HepG2 (cell line): ENCODE measurements around the gene IGF2BP3. TPM values are rescaled to one million over a fixed set of nuclear protein-coding genes. Genes with fewer than 3 reads are reported as not detected.

Source experiments
- CENPX ChIP-seq: sonication (generic); formaldehyde crosslinking; IDR thresholded peaks from 2 replicates; pipeline ENCODE4 v1.9.0; 2021; ENCODE audit warnings: mild to moderate bottlenecking, missing genetic modification reagents, moderate library complexity
- DBP ChIP-seq: sonication (generic); formaldehyde crosslinking; IDR thresholded peaks from 2 replicates; pipeline ENCODE4 v1.4.0; 2020; ENCODE audit warnings: missing genetic modification reagents; ENCODE audit errors: not compliant biosample characterization
- EZH2 ChIP-seq: conservative IDR thresholded peaks from 2 replicates; pipeline ENCODE4 v1.6.1; 2012; ENCODE audit warnings: mild to moderate bottlenecking, low read depth, low read length, moderate library complexity
- FLYWCH1 ChIP-seq: sonication (generic); formaldehyde crosslinking; IDR thresholded peaks from 2 replicates; pipeline ENCODE4 v1.8.1; 2023; ENCODE audit warnings: mild to moderate bottlenecking, missing genetic modification reagents
- FOSL2 ChIP-seq: sonication (generic); formaldehyde crosslinking; IDR thresholded peaks from 2 replicates; pipeline ENCODE4 v1.4.0; 2020; ENCODE audit warnings: missing genetic modification reagents
- FOXP4 ChIP-seq: sonication (generic); formaldehyde crosslinking; IDR thresholded peaks from 2 replicates; pipeline ENCODE4 v1.4.0; 2020; ENCODE audit warnings: missing genetic modification reagents
- HINFP ChIP-seq: sonication (generic); formaldehyde crosslinking; IDR thresholded peaks from 2 replicates; pipeline ENCODE4 v1.4.0; 2020; ENCODE audit warnings: low read depth, mild to moderate bottlenecking, missing genetic modification reagents
- IKZF5 ChIP-seq: IDR thresholded peaks from 2 replicates; pipeline ENCODE4 v1.6.1; 2018; ENCODE audit warnings: missing genetic modification reagents, mild to moderate bottlenecking, missing compliant biosample characterization
- ISL2 ChIP-seq: sonication (generic); formaldehyde crosslinking; IDR thresholded peaks from 2 replicates; pipeline ENCODE4 v1.5.0; 2020; ENCODE audit warnings: missing genetic modification reagents
- MATR3 ChIP-seq: sonication (generic); formaldehyde crosslinking; IDR thresholded peaks from 2 replicates; pipeline ENCODE4 v1.4.0; 2020; ENCODE audit warnings: missing genetic modification reagents
- NFE2L2 ChIP-seq: fragments of 150-350 bp; IDR thresholded peaks from 2 replicates; pipeline ENCODE4 v1.6.1; 2014; ENCODE audit warnings: low read length
- NRL ChIP-seq: sonication (generic); formaldehyde crosslinking; IDR thresholded peaks from 2 replicates; pipeline ENCODE4 v1.5.0; 2020; ENCODE audit warnings: missing genetic modification reagents, mild to moderate bottlenecking, moderate library complexity, borderline replicate concordance
- RFXAP ChIP-seq: sonication (generic); formaldehyde crosslinking; IDR thresholded peaks from 2 replicates; pipeline ENCODE4 v1.4.0; 2020; ENCODE audit warnings: missing genetic modification reagents, borderline replicate concordance
- SOX13 ChIP-seq, 3 experiments: fragments of 450-650 bp in 1 of 3; sonication (generic) in 1 of 3; formaldehyde crosslinking in 1 of 3; IDR thresholded peaks in 2 of 3; conservative IDR thresholded peaks in 1 of 3; 2 replicates each; pipeline versions ENCODE4 v1.5.0 to v1.6.1; 2016 to 2020; ENCODE audit warnings: antibody characterized with exemption in 1 of 3, mild to moderate bottlenecking in 1 of 3, missing compliant biosample characterization in 1 of 3, missing genetic modification reagents in 1 of 3, moderate library complexity in 1 of 3
- ZNF292 ChIP-seq: sonication (generic); formaldehyde crosslinking; IDR thresholded peaks from 2 replicates; pipeline ENCODE4 v1.8.1; 2022; ENCODE audit warnings: mild to moderate bottlenecking, low read depth, missing genetic modification reagents, borderline replicate concordance
- ZNF451 ChIP-seq: sonication (generic); formaldehyde crosslinking; IDR thresholded peaks from 2 replicates; pipeline ENCODE4 v1.5.0; 2020; ENCODE audit warnings: mild to moderate bottlenecking, missing genetic modification reagents
- ZNF556 ChIP-seq: sonication (generic); formaldehyde crosslinking; IDR thresholded peaks from 2 replicates; pipeline ENCODE4 v1.4.0; 2020; ENCODE audit warnings: mild to moderate bottlenecking, missing genetic modification reagents, borderline replicate concordance
- ZNF574 ChIP-seq: sonication (generic); formaldehyde crosslinking; IDR thresholded peaks from 2 replicates; pipeline ENCODE4 v1.4.0; 2020; ENCODE audit warnings: missing genetic modification reagents
- ZNF580 ChIP-seq: IDR thresholded peaks from 2 replicates; pipeline ENCODE4 v1.6.1; 2016; ENCODE audit warnings: low read depth, borderline replicate concordance
- polyA plus RNA-seq, 8 experiments: library from polyadenylated mRNA; depleted of rRNA in 3 of 8; stranded (reverse) in 7 of 8; unstranded in 1 of 8; fragments of >200 nt; fragmentation: Illumina TruSeq in 4 of 8; extraction: Trizol in 4 of 8; gene quantifications; 2 replicates each; pipeline versions ENCODE4 v1.2.1 to v1.2.3, GENCODE V29; 2011 to 2016; ENCODE audit warnings: low read depth in 4 of 8, missing spikeins in 1 of 8, mixed read lengths in 1 of 8; ENCODE audit not compliant: insufficient read depth in 1 of 8
- total RNA-seq, 5 experiments: library from RNA; depleted of rRNA; stranded (reverse); fragments of >200 nt; fragmentation: Illumina TruSeq; extraction: Trizol; gene quantifications; 2 replicates each; pipeline ENCODE4 v1.2.3, GENCODE V29; 2016; ENCODE audit warnings: low read depth in 1 of 5

IGF2BP3 gene
- total and polyA plus RNA-seq, 2 of the 13 experiments (the other 11 are each of a cell fraction or from before 2014, with no cell fraction given), result 37.7 to 39.5 TPM

GRCh38 chr7:23273141-23273599 lies 197.1 kb downstream of the IGF2BP3 start (continued):
- peak; percentile 35; the same call in 1 of the 2 replicates for TF ChIP-seq FOXP4 (CRISPR knock-in tag)
- TF ChIP-seq NRL (CRISPR knock-in tag), result no peak
- TF ChIP-seq DBP (CRISPR knock-in tag), result no peak
- TF ChIP-seq ZNF292, result peak; percentile 44; the same call in 1 of the 2 replicates
- TF ChIP-seq CENPX (CRISPR knock-in tag), result no peak
- peak; percentile 62; the same call in 1 of the 2 replicates for TF ChIP-seq IKZF5 (CRISPR knock-in tag)
- 0 out of 2 replicates have a peak, but pooled peaks have one; percentile 27 for TF ChIP-seq HINFP (CRISPR knock-in tag)
- peak; percentile 49; the same call in 1 of the 2 replicates for TF ChIP-seq ZNF451
- no peak for TF ChIP-seq EZH2
- TF ChIP-seq ZNF574 (CRISPR knock-in tag), result peak; percentile 51
- TF ChIP-seq RFXAP (CRISPR knock-in tag), result peak; percentile 36; the same call in 1 of the 2 replicates
- TF ChIP-seq NFE2L2, result peak; percentile 94
- peak; percentile 27; the same call in 1 of the 2 replicates for TF ChIP-seq FLYWCH1
- peak; percentile 69; the same call in 1 of the 2 replicates for TF ChIP-seq ZNF580
- TF ChIP-seq SOX13 (IDR thresholded peaks at IDR 0.05), result no peak
- TF ChIP-seq SOX13 (CRISPR knock-in tag; conservative IDR thresholded peaks at IDR 0.05 in 1 of 2, IDR thresholded peaks at IDR 0.05 in 1 of 2), result peak in 1 of 2 experiments; percentile 36; a peak in 2 of 4 replicates
- TF ChIP-seq ISL2, result peak; percentile 39; the same call in 1 of the 2 replicates
- 0 out of 2 replicates have a peak, but pooled peaks have one; percentile 20 for TF ChIP-seq ZNF556 (CRISPR knock-in tag)
- TF ChIP-seq FOSL2, result peak; percentile 92
- no peak for TF ChIP-seq MATR3 (CRISPR knock-in tag)
